ENCODE data around the gene NELL2.
"Not testable (repeated sequence)": the region's sequence is repeated elsewhere in the genome, so short reads cannot be mapped to it uniquely, and the experiment has no call there.

The NELL2 gene

GRCh38 chr12:44875954-44876543 is at the start of gene NELL2:
NELL2 (minus strand) TSS chr12:44876315; CDS start chr12:44875869, 446 bp downstream.
- peak; percentile 2 to 17 for DNase-seq

GRCh38 chr12:44921736-44922135 is 45.6 kb upstream of the NELL2 start:
- TF ChIP-seq POLR2A (IDR thresholded peaks at IDR 0.05; ENCODE audit: low read length) = no peak
- DNase-seq = no peak

More at GRCh38 chr12:44875954-44876543, at the start of gene NELL2:
- TF ChIP-seq GATA1 (IDR thresholded peaks at IDR 0.05; ENCODE audit: low read depth, low read length) (no peak), POLR2A (IDR thresholded peaks at IDR 0.05; ENCODE audit: low read length) (no peak)

GRCh38 chr12:44917141-44917540 is 41.0 kb upstream of the NELL2 start:
- no peak for DNase-seq
- TF ChIP-seq POLR2A (IDR thresholded peaks at IDR 0.05; ENCODE audit: low read length) = no peak
- no peak for TF ChIP-seq GATA1 (IDR thresholded peaks at IDR 0.05; ENCODE audit: low read depth, low read length)

- TF ChIP-seq GATA1 (IDR thresholded peaks at IDR 0.05; ENCODE audit: low read depth, low read length) = no peak
- no peak for TF ChIP-seq POLR2A (IDR thresholded peaks at IDR 0.05; ENCODE audit: low read length)
- no peak for DNase-seq
These were observed 39.8 kb upstream of the NELL2 start for GRCh38 chr12:44915958-44916357.

GRCh38 chr12:44904321-44904720 is 28.2 kb upstream of the NELL2 start:
- DNase-seq = no peak
- TF ChIP-seq POLR2A (IDR thresholded peaks at IDR 0.05; ENCODE audit: low read length) (no peak), GATA1 (IDR thresholded peaks at IDR 0.05; ENCODE audit: low read depth, low read length) (no peak)

- not testable (repeated sequence) for DNase-seq
These were observed 22.0 kb upstream of the NELL2 start for GRCh38 chr12:44898108-44898507.

GRCh38 chr12:44889926-44890325 is 13.8 kb upstream of the NELL2 start:
- TF ChIP-seq POLR2A (IDR thresholded peaks at IDR 0.05; ENCODE audit: low read length) (no peak), GATA1 (IDR thresholded peaks at IDR 0.05; ENCODE audit: low read depth, low read length) (no peak)
- DNase-seq = peak; percentile 2 to 18

- no peak for TF ChIP-seq POLR2A (IDR thresholded peaks at IDR 0.05; ENCODE audit: low read length)
- TF ChIP-seq GATA1 (IDR thresholded peaks at IDR 0.05; ENCODE audit: low read depth, low read length) = no peak
- DNase-seq = peak; percentile 73 to 79
These were observed 13.0 kb upstream of the NELL2 start for GRCh38 chr12:44889162-44889561.

- no peak for DNase-seq
- TF ChIP-seq POLR2A (IDR thresholded peaks at IDR 0.05; ENCODE audit: low read length) = no peak
- TF ChIP-seq GATA1 (IDR thresholded peaks at IDR 0.05; ENCODE audit: low read depth, low read length) = no peak
These were observed 9.8 kb upstream of the NELL2 start for GRCh38 chr12:44885902-44886301.

- TF ChIP-seq POLR2A (IDR thresholded peaks at IDR 0.05; ENCODE audit: low read length) (no peak), GATA1 (IDR thresholded peaks at IDR 0.05; ENCODE audit: low read depth, low read length) (no peak)
- no peak for DNase-seq
These were observed 5.1 kb upstream of the NELL2 start for GRCh38 chr12:44881197-44881596.

GRCh38 chr12:44876544-44877410 is 662 bp upstream of the NELL2 start:
- DNase-seq = peak in 1 of 2 experiments; percentile 9
- no peak for TF ChIP-seq GATA1 (IDR thresholded peaks at IDR 0.05; ENCODE audit: low read depth, low read length)
- no peak for TF ChIP-seq POLR2A (IDR thresholded peaks at IDR 0.05; ENCODE audit: low read length)

- TF ChIP-seq POLR2A (IDR thresholded peaks at IDR 0.05; ENCODE audit: low read length) = no peak
- no peak for TF ChIP-seq GATA1 (IDR thresholded peaks at IDR 0.05; ENCODE audit: low read depth, low read length)
- no peak for DNase-seq
These were observed 630 bp downstream of the NELL2 start for GRCh38 chr12:44875417-44875953.

- TF ChIP-seq POLR2A (IDR thresholded peaks at IDR 0.05; ENCODE audit: low read length) (no peak), GATA1 (IDR thresholded peaks at IDR 0.05; ENCODE audit: low read depth, low read length) (no peak)
- DNase-seq = no peak
These were observed 1.1 kb downstream of the NELL2 start for GRCh38 chr12:44874981-44875416.

GRCh38 chr12:44873898-44874297 is 2.2 kb downstream of the NELL2 start:
- DNase-seq = no peak
- no peak for TF ChIP-seq POLR2A (IDR thresholded peaks at IDR 0.05; ENCODE audit: low read length)
- no peak for TF ChIP-seq GATA1 (IDR thresholded peaks at IDR 0.05; ENCODE audit: low read depth, low read length)

- TF ChIP-seq GATA1 (IDR thresholded peaks at IDR 0.05; ENCODE audit: low read depth, low read length) (no peak), POLR2A (IDR thresholded peaks at IDR 0.05; ENCODE audit: low read length) (no peak)
- DNase-seq = no peak
These were observed 6.6 kb downstream of the NELL2 start for GRCh38 chr12:44869503-44869902.

Measured in erythroblast (primary cell).